ENCODE data around the gene KNDC1. TPM values are rescaled to one million over a fixed set of nuclear protein-coding genes. Genes with fewer than 3 reads are reported as not detected.

Gene KNDC1
- total RNA-seq, 4 donors from 2014 or later: 0.42 to 1.7 (median 0.95) TPM

DNA sequence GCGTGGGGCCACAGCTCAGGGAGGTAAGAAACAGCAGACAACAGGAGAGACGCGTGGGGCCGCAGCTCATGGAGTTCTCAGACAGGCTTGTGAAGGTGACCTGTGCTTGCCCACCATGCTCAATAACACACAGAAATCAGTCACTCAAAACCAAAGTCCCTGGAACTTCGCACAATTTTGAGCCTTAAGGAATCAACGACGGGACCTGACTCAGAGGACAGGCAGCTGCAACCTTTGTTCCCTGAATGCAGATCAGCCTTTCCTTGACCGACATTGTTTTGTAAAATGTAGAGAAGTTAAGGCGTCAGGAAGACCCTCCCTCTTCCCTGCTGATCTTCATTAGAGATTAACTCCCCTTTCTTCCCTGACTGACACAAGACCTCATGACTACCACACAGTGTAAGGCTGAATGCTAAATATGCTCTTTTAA lies 8.5 kb upstream of the KNDC1 start:
- Histone ChIP-seq H3K9me3 (peaks cover 0 to 19% (median 6%) of the 10 kb centered on the region in 4 donors), H3K36me3 (no peaks in the 10 kb centered on the region), H3K4me1 (no peaks in the 10 kb centered on the region), H3K4me3 (no peak overlapping the region), H3K27ac (replicated peaks in 1 of 4) (no peak overlapping the region), H3K27me3 (peaks cover 0 to 46% (median 0%) of the 10 kb centered on the region in 4 donors)
- TF ChIP-seq EP300 (IDR thresholded peaks at IDR 0.05): no peak
- TF ChIP-seq, protein P1, sequence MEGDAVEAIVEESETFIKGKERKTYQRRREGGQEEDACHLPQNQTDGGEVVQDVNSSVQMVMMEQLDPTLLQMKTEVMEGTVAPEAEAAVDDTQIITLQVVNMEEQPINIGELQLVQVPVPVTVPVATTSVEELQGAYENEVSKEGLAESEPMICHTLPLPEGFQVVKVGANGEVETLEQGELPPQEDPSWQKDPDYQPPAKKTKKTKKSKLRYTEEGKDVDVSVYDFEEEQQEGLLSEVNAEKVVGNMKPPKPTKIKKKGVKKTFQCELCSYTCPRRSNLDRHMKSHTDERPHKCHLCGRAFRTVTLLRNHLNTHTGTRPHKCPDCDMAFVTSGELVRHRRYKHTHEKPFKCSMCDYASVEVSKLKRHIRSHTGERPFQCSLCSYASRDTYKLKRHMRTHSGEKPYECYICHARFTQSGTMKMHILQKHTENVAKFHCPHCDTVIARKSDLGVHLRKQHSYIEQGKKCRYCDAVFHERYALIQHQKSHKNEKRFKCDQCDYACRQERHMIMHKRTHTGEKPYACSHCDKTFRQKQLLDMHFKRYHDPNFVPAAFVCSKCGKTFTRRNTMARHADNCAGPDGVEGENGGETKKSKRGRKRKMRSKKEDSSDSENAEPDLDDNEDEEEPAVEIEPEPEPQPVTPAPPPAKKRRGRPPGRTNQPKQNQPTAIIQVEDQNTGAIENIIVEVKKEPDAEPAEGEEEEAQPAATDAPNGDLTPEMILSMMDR (IDR thresholded peaks at IDR 0.05): no peak
- no peak for TF ChIP-seq POLR2AphosphoS5 (IDR thresholded peaks at IDR 0.05)
- TF ChIP-seq POLR2A (IDR thresholded peaks at IDR 0.05; ENCODE audit: low read depth): no peak
- intact Hi-C loops (cut with DNase I): no loop called here
- WGBS: 38% methylated on average over 9 of the region's 9 CpGs
- DNase-seq (ENCODE audit: extremely low spot score): no peak

DNA sequence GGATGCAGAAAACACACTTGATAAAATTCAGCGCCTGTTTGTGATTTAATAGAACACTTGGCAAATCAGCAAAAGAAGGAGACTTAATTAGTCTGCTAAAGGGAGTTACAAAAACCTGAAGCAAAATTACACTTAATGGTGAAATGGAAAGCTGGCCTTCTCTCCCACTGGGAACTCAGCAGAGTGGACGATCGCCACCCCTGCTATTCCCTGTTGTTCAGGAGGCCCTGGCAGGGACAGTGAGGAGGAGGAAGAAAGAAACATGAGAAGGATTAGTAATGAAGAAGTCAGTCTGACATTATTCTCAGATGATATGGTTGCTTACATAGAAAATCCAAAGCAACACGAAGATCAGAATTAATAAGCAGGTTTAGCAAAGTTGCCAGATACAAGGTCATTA lies 5.6 kb upstream of the KNDC1 start:
- 80% methylated on average over 4 of the region's 4 CpGs for WGBS
- no peak overlapping the region for H3K4me3 ChIP-seq
- peaks cover 0 to 7% (median 2%) of the 10 kb centered on the region in 4 donors for H3K4me1 ChIP-seq
- no peak for DNase-seq (ENCODE audit: extremely low spot score)
- no peaks in the 10 kb centered on the region for H3K9me3 ChIP-seq
- H3K27ac ChIP-seq (replicated peaks in 1 of 4): no peak overlapping the region
- intact Hi-C loops (cut with DNase I): no loop called here
- peaks cover 0 to 32% (median 0%) of the 10 kb centered on the region in 4 donors for H3K27me3 ChIP-seq
- no peaks in the 10 kb centered on the region for H3K36me3 ChIP-seq
- no peak for TF ChIP-seq EP300 (IDR thresholded peaks at IDR 0.05)
- no peak for TF ChIP-seq POLR2A (IDR thresholded peaks at IDR 0.05; ENCODE audit: low read depth)

GRCh38 chr10:133154996-133155778 lies 4.8 kb upstream of the KNDC1 start:
- Histone ChIP-seq H3K27me3 (peaks cover 0 to 33% (median 0%) of the 10 kb centered on the region in 4 donors), H3K9me3 (no peaks in the 10 kb centered on the region), H3K4me3 (no peak overlapping the region), H3K36me3 (no peaks in the 10 kb centered on the region), H3K4me1 (peaks cover 0 to 14% (median 6%) of the 10 kb centered on the region in 4 donors), H3K27ac (replicated peaks in 1 of 4) (no peak overlapping the region)
- TF ChIP-seq, protein P1 (IDR thresholded peaks at IDR 0.05): no peak
- TF ChIP-seq POLR2AphosphoS5 (IDR thresholded peaks at IDR 0.05) (no peak), POLR2A (IDR thresholded peaks at IDR 0.05; ENCODE audit: low read depth) (no peak), EP300 (IDR thresholded peaks at IDR 0.05) (no peak)
- 84% methylated on average over 30 of the region's 30 CpGs for WGBS
- DNase-seq (ENCODE audit: extremely low spot score): no peak
- intact Hi-C loops (cut with DNase I): no loop called here

GRCh38 chr10:133156674-133157579 lies 3.1 kb upstream of the KNDC1 start:
- TF ChIP-seq POLR2AphosphoS5 (IDR thresholded peaks at IDR 0.05) (no peak), EP300 (IDR thresholded peaks at IDR 0.05) (no peak), POLR2A (IDR thresholded peaks at IDR 0.05; ENCODE audit: low read depth) (no peak)
- TF ChIP-seq, protein P1 (IDR thresholded peaks at IDR 0.05): no peak
- Histone ChIP-seq H3K27me3 (peaks cover 0 to 36% (median 5%) of the 10 kb centered on the region in 4 donors), H3K4me1 (peaks cover 11 to 32% (median 22%) of the 10 kb centered on the region in 4 donors), H3K4me3 (no peak overlapping the region), H3K9me3 (no peaks in the 10 kb centered on the region), H3K27ac (replicated peaks in 1 of 4) (no peak overlapping the region), H3K36me3 (no peaks in the 10 kb centered on the region)
- intact Hi-C loops (cut with DNase I): no loop called here
- WGBS: 65% methylated on average over 24 of the region's 24 CpGs
- no peak for DNase-seq (ENCODE audit: extremely low spot score)

Measured in esophagus muscularis mucosa (tissue), 4 donors.